ENCODE data around the gene NTRK2. TPM values are rescaled to one million over a fixed set of nuclear protein-coding genes. Genes with fewer than 3 reads are reported as not detected.

The NTRK2 gene
- total and polyA plus RNA-seq, 10 of the 15 experiments (the other 5 are each of a cell fraction or from before 2014, with no cell fraction given) = 0.42 to 4.6 (median 0.65) TPM

GRCh38 chr9:84781458-84781857 lies 111.9 kb downstream of the NTRK2 start (continued):
- TF ChIP-seq, protein P1, sequence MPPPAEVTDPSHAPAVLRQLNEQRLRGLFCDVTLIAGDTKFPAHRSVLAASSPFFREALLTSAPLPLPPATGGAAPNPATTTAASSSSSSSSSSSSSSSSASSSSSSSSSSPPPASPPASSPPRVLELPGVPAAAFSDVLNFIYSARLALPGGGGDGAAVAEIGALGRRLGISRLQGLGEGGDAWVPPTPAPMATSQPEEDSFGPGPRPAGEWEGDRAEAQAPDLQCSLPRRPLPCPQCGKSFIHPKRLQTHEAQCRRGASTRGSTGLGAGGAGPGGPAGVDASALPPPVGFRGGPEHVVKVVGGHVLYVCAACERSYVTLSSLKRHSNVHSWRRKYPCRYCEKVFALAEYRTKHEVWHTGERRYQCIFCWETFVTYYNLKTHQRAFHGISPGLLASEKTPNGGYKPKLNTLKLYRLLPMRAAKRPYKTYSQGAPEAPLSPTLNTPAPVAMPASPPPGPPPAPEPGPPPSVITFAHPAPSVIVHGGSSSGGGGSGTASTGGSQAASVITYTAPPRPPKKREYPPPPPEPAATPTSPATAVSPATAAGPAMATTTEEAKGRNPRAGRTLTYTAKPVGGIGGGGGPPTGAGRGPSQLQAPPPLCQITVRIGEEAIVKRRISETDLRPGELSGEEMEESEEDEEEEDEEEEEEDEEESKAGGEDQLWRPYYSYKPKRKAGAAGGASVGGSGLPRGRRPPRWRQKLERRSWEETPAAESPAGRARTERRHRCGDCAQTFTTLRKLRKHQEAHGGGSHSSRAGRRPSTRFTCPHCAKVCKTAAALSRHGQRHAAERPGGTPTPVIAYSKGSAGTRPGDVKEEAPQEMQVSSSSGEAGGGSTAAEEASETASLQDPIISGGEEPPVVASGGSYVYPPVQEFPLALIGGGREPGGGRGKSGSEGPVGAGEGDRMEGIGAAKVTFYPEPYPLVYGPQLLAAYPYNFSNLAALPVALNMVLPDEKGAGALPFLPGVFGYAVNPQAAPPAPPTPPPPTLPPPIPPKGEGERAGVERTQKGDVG (CRISPR knock-in tag; IDR thresholded peaks at IDR 0.05) = no peak
- TF ChIP-seq IKZF2 (IDR thresholded peaks at IDR 0.05) (no peak), MEF2A (IDR thresholded peaks at IDR 0.05; ENCODE audit: insufficient read depth, low read depth, low read length) (no peak), SMAD1 (IDR thresholded peaks at IDR 0.05; ENCODE audit: low read depth, partially characterized antibody) (no peak), RAD21 (IDR thresholded peaks at IDR 0.05; ENCODE audit: insufficient read depth, low read depth, low read length) (peak; percentile 86), CREM (IDR thresholded peaks at IDR 0.05; ENCODE audit: low read depth) (no peak), SMC3 (IDR thresholded peaks at IDR 0.05; ENCODE audit: borderline replicate concordance, low read length) (peak; percentile 97), YY1 (IDR thresholded peaks at IDR 0.05; ENCODE audit: low read depth, low read length) (0 out of 2 replicates have a peak, but pooled peaks have one; percentile 21), JUNB (IDR thresholded peaks at IDR 0.05) (peak; percentile 8; the same call in 1 of the 2 replicates), ESRRA (IDR thresholded peaks at IDR 0.05; ENCODE audit: low read length) (no peak), NFYB (IDR thresholded peaks at IDR 0.05; ENCODE audit: insufficient read depth, low read depth, low read length) (no peak), ZNF24 (IDR thresholded peaks at IDR 0.05) (no peak), MAX (IDR thresholded peaks at IDR 0.05; ENCODE audit: low read depth, low read length) (no peak), BCL11A (IDR thresholded peaks at IDR 0.05; ENCODE audit: low read depth, low read length) (no peak), POLR2AphosphoS5 (IDR thresholded peaks at IDR 0.05; ENCODE audit: low read length) (no peak), IRF4 (IDR thresholded peaks at IDR 0.05; ENCODE audit: low read depth, low read length) (no peak), E2F8 (IDR thresholded peaks at IDR 0.05; ENCODE audit: low read depth, partially characterized antibody) (no peak), SUPT20H (IDR thresholded peaks at IDR 0.05; ENCODE audit: borderline replicate concordance, control insufficient read depth, low read depth, low read length) (no peak)
- TF ChIP-seq, protein P2, sequence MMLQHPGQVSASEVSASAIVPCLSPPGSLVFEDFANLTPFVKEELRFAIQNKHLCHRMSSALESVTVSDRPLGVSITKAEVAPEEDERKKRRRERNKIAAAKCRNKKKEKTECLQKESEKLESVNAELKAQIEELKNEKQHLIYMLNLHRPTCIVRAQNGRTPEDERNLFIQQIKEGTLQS (IDR thresholded peaks at IDR 0.05; ENCODE audit: borderline replicate concordance, extremely low read depth, low read depth, low read length) = no peak
- TF ChIP-seq, protein P3, sequence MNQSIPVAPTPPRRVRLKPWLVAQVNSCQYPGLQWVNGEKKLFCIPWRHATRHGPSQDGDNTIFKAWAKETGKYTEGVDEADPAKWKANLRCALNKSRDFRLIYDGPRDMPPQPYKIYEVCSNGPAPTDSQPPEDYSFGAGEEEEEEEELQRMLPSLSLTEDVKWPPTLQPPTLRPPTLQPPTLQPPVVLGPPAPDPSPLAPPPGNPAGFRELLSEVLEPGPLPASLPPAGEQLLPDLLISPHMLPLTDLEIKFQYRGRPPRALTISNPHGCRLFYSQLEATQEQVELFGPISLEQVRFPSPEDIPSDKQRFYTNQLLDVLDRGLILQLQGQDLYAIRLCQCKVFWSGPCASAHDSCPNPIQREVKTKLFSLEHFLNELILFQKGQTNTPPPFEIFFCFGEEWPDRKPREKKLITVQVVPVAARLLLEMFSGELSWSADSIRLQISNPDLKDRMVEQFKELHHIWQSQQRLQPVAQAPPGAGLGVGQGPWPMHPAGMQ (IDR thresholded peaks at IDR 0.05; ENCODE audit: borderline replicate concordance) = no peak
- TF ChIP-seq, protein P4, sequence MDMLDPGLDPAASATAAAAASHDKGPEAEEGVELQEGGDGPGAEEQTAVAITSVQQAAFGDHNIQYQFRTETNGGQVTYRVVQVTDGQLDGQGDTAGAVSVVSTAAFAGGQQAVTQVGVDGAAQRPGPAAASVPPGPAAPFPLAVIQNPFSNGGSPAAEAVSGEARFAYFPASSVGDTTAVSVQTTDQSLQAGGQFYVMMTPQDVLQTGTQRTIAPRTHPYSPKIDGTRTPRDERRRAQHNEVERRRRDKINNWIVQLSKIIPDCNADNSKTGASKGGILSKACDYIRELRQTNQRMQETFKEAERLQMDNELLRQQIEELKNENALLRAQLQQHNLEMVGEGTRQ (IDR thresholded peaks at IDR 0.05; ENCODE audit: borderline replicate concordance, low read depth, low read length) = no peak
